ENCODE data around the gene TIAM2. TPM values are rescaled to one million over a fixed set of nuclear protein-coding genes. Genes with fewer than 3 reads are reported as not detected.
A peak's percentile ranks its signal among the peaks of the same experiment; 100 is the strongest.

Gene TIAM2
- total and polyA plus RNA-seq, 4 donors = 1.6 to 19.9 (median 11.6) TPM

DNA sequence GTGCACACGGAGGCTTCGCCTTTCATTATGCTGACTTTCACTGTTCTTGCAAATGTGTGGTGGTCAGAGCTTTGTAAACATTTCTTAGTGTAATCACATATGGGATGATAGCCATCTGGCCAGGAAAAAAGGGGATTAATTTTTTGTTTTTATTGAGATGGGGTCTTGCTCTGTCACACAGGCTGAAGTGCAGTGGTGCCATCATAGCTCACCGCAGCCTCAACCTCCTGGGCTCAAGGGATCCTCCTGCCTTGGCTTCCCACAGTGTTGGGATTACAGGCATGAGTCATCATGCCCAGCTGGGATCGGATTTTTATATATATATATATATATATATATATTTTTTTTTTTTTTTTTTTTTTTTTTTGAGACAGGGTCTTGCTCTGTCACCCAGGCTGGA, 11.0 kb upstream of the TIAM2 start:
- Histone ChIP-seq H3K36me3 (ENCODE audit: control insufficient read depth in 1 of 2, insufficient read depth in 2 of 2, low read length in 1 of 2) (no peaks in the 10 kb centered on the region), H3K9me3 (ENCODE audit: control insufficient read depth, low read length) (no peaks in the 10 kb centered on the region), H3K4me1 (ENCODE audit: control insufficient read depth in 1 of 2, insufficient read depth in 2 of 2, low read length in 2 of 2) (no peaks in the 10 kb centered on the region), H3K27me3 (ENCODE audit: control insufficient read depth in 1 of 2, insufficient read depth in 2 of 2, low read length in 1 of 2) (no peaks in the 10 kb centered on the region), H3K27ac (ENCODE audit: low read depth in 1 of 2, low read length in 2 of 2) (no peak overlapping the region), H3K4me3 (ENCODE audit: low read length in 2 of 2) (no peak overlapping the region)
- 73 to 74% methylated on average over 4 of the region's 4 CpGs for WGBS, 2 donors
- intact Hi-C loops (cut with DNase I) = no loop called here
- no peak for DNase-seq
- ATAC-seq (ENCODE audit: low FRiP score) = no peak

DNA sequence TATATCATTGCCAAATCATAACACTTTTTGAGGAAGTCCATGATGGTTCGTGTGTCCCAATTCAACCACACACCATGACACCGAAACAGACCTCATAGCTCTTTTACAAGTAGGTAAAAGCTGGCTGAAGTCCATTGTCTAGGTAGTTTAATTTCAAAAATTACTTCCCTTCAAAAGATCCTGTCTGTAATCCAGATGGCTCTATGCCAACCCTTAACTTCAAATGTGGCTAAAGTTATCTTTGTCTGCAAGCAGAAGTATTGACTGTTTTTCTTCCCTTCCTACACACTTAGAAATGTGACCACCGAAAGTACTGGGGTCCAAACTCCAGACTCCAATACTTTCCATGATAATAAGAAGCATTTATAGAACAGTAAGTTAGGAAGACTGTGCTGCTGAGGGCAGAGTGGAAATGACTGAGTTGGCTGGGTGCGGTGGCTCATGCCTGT, 8.3 kb upstream of the TIAM2 start:
- intact Hi-C loops (cut with DNase I) = no loop called here
- DNase-seq (no peak), ATAC-seq (ENCODE audit: low FRiP score) (no peak)
- Histone ChIP-seq H3K27me3 (ENCODE audit: control insufficient read depth in 1 of 2, insufficient read depth in 2 of 2, low read length in 1 of 2) (no peaks in the 10 kb centered on the region), H3K4me3 (ENCODE audit: low read length in 2 of 2) (no peak overlapping the region), H3K9me3 (ENCODE audit: control insufficient read depth, low read length) (no peaks in the 10 kb centered on the region), H3K36me3 (ENCODE audit: control insufficient read depth in 1 of 2, insufficient read depth in 2 of 2, low read length in 1 of 2) (no peaks in the 10 kb centered on the region), H3K4me1 (ENCODE audit: control insufficient read depth in 1 of 2, insufficient read depth in 2 of 2, low read length in 2 of 2) (no peaks in the 10 kb centered on the region), H3K27ac (ENCODE audit: low read depth in 1 of 2, low read length in 2 of 2) (no peak overlapping the region)
- WGBS, 2 donors = 75% methylated on average over 4 of the region's 4 CpGs

DNA sequence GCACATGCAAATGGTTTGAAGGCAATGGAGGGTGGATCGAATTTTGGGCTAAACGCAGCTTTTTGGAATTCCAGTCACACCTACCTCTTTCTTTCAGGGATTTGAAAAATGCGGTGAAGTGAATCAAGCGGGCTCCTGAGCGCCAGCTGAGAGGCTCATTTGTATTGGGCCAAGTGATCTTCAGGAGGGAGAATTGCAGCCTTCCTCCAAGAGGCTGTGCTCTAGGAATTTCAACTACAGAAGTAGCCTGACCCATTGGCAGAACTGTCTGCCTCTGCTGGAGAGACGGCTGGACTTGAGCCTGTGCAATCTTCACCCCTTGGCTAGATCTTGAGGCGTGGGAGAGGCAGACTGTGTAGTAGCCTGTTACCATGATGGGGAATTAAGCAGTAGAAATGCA, 5.7 kb upstream of the TIAM2 start:
- ATAC-seq (ENCODE audit: low FRiP score) = no peak

DNA sequence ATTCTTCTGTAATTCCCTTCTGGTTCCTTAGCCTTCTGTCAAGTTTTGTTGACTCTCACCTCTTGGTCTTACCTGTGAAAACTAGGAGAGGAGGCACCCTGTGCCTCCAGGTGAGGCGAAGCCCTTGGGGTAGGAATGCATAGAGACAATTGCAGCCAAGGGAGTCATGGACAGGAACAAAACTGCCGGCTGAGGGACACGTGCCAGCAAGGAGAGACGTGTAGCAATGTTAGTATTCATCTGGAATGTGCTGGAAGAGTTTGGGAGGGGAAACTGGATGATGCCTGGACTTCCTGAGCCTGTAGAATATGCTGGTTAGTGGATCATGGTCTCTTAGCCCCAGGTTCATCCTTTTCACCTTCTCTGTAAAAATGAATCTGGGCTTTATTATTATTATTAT, 3.9 kb upstream of the TIAM2 start:
- Histone ChIP-seq H3K36me3 (ENCODE audit: control insufficient read depth in 1 of 2, insufficient read depth in 2 of 2, low read length in 1 of 2) (no peaks in the 10 kb centered on the region), H3K9me3 (ENCODE audit: control insufficient read depth, low read length) (no peaks in the 10 kb centered on the region), H3K27ac (ENCODE audit: low read depth in 1 of 2, low read length in 2 of 2) (no peak overlapping the region), H3K4me3 (ENCODE audit: low read length in 2 of 2) (no peak overlapping the region), H3K4me1 (ENCODE audit: control insufficient read depth in 1 of 2, insufficient read depth in 2 of 2, low read length in 2 of 2) (no peaks in the 10 kb centered on the region), H3K27me3 (ENCODE audit: control insufficient read depth in 1 of 2, insufficient read depth in 2 of 2, low read length in 1 of 2) (no peaks in the 10 kb centered on the region)
- WGBS, 2 donors = 30 to 31% methylated on average over 4 of the region's 4 CpGs
- ATAC-seq (ENCODE audit: low FRiP score) (no peak), DNase-seq (no peak)
- intact Hi-C loops (cut with DNase I) = loop anchor here in 1 of 2 donors (5.0 kb wide), 1 partner anchor 181 kb away; no protein-coding TSS in a partner anchor

More for the DNA sequence above, 5.7 kb upstream of the TIAM2 start:
- DNase-seq = no peak
- no peaks in the 10 kb centered on the region for H3K36me3 ChIP-seq (ENCODE audit: control insufficient read depth in 1 of 2, insufficient read depth in 2 of 2, low read length in 1 of 2)
- H3K27ac ChIP-seq (ENCODE audit: low read depth in 1 of 2, low read length in 2 of 2) = no peak overlapping the region
- no peaks in the 10 kb centered on the region for H3K27me3 ChIP-seq (ENCODE audit: control insufficient read depth in 1 of 2, insufficient read depth in 2 of 2, low read length in 1 of 2)
- WGBS, 2 donors = 92 to 94% methylated on average over 7 of the region's 7 CpGs
- no peaks in the 10 kb centered on the region for H3K9me3 ChIP-seq (ENCODE audit: control insufficient read depth, low read length)
- intact Hi-C loops (cut with DNase I) = no loop called here
- no peaks in the 10 kb centered on the region for H3K4me1 ChIP-seq (ENCODE audit: control insufficient read depth in 1 of 2, insufficient read depth in 2 of 2, low read length in 2 of 2)
- H3K4me3 ChIP-seq (ENCODE audit: low read length in 2 of 2) = no peak overlapping the region

DNA sequence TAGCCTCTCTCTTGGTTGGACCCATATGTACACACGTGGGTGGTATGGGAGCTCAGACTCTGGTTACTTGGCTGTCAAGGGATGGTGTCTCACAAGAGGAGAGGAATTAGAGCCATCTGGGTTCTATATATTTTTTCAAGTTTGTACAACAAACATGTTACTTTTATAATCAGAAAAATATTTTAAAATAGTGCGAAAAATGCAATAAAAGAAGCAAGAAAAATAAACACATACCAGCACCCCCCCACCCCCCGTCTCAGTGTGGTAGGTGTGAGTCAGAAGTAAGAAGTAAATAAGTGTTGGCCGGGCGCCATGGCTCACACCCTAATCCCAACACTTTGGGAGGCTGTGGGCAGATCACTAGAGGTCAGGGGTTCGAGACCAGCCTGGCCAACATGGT, 2.1 kb upstream of the TIAM2 start:
- no peaks in the 10 kb centered on the region for H3K27me3 ChIP-seq (ENCODE audit: control insufficient read depth in 1 of 2, insufficient read depth in 2 of 2, low read length in 1 of 2)
- no peak for ATAC-seq (ENCODE audit: low FRiP score)

DNA sequence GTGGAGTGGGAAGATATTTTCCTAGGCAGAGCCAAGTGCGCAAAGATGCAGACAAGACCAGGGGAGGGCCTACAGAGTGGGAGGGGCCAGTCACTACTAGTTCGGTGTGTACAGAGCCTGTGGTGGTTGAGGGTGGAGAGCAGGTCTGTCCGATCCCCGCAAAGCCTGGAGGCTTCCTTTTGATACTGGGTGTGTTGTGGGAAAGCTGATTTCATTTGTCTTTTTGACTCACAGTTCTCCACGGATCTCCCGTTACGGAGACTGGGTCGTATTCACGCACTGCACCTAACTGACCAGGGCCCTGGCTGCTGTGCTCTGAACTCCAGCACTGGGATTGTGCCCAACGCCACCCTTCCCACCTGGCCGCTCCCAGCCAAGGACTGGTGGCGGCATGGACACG, 1.4 kb upstream of the TIAM2 start:
- no peak for ATAC-seq (ENCODE audit: low FRiP score)
- WGBS, 2 donors = 95% methylated on average over 13 of the region's 13 CpGs
- no peak overlapping the region for H3K27ac ChIP-seq (ENCODE audit: low read depth in 1 of 2, low read length in 2 of 2)
- H3K36me3 ChIP-seq (ENCODE audit: control insufficient read depth in 1 of 2, insufficient read depth in 2 of 2, low read length in 1 of 2) = no peaks in the 10 kb centered on the region
- DNase-seq = no peak
- H3K9me3 ChIP-seq (ENCODE audit: control insufficient read depth, low read length) = no peaks in the 10 kb centered on the region
- no peak overlapping the region for H3K4me3 ChIP-seq (ENCODE audit: low read length in 2 of 2)
- H3K4me1 ChIP-seq (ENCODE audit: control insufficient read depth in 1 of 2, insufficient read depth in 2 of 2, low read length in 2 of 2) = peaks cover 2 to 3% of the 10 kb centered on the region in 2 donors
- intact Hi-C loops (cut with DNase I) = loop anchor here in 1 of 2 donors (5.0 kb wide), 1 partner anchor 179 kb away; no protein-coding TSS in a partner anchor
- H3K27me3 ChIP-seq (ENCODE audit: control insufficient read depth in 1 of 2, insufficient read depth in 2 of 2, low read length in 1 of 2) = no peaks in the 10 kb centered on the region

More for the DNA sequence above, 2.1 kb upstream of the TIAM2 start:
- Histone ChIP-seq H3K4me3 (ENCODE audit: low read length in 2 of 2) (no peak overlapping the region), H3K4me1 (ENCODE audit: control insufficient read depth in 1 of 2, insufficient read depth in 2 of 2, low read length in 2 of 2) (peaks cover 2 to 3% of the 10 kb centered on the region in 2 donors), H3K36me3 (ENCODE audit: control insufficient read depth in 1 of 2, insufficient read depth in 2 of 2, low read length in 1 of 2) (no peaks in the 10 kb centered on the region), H3K9me3 (ENCODE audit: control insufficient read depth, low read length) (no peaks in the 10 kb centered on the region), H3K27ac (ENCODE audit: low read depth in 1 of 2, low read length in 2 of 2) (no peak overlapping the region)
- no peak for DNase-seq
- 72 to 74% methylated on average over 6 of the region's 6 CpGs for WGBS, 2 donors
- intact Hi-C loops (cut with DNase I) = loop anchor here in 1 of 2 donors (5.0 kb wide), 1 partner anchor 179 kb away; no protein-coding TSS in a partner anchor

DNA sequence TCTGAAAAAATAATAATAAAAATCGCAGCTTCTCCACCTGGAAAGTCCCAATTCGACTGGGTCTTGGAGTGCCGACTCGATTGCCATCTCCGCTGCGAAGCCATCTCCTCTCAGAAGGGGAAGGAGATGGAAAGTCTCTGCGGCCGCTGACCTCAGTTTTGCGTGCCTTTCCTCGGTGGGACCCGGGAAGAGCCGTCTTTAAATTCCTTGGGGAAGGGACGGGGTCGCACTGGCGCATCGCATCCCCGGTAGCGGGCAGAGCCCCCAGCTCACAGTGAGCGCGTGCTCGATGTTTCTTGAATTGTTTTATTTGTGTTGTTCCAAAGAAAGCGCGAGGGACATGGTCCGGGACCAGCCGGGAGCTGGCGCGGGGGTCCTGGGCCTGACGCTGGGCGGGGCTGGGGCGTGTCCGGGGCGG, 270 bp upstream of the TIAM2 start:
- H3K9me3 ChIP-seq (ENCODE audit: control insufficient read depth, low read length) = no peaks in the 10 kb centered on the region
- DNase-seq = no peak
- ATAC-seq (ENCODE audit: low FRiP score) = no peak
- WGBS, 2 donors = 30 to 31% methylated on average over 29 to 32 of the region's 32 CpGs
- no peaks in the 10 kb centered on the region for H3K36me3 ChIP-seq (ENCODE audit: control insufficient read depth in 1 of 2, insufficient read depth in 2 of 2, low read length in 1 of 2)
- intact Hi-C loops (cut with DNase I) = loop anchor here in 1 of 2 donors (5.0 kb wide), 1 partner anchor 177 kb away; no protein-coding TSS in a partner anchor
- H3K4me1 ChIP-seq (ENCODE audit: control insufficient read depth in 1 of 2, insufficient read depth in 2 of 2, low read length in 2 of 2) = peaks cover 2 to 3% of the 10 kb centered on the region in 2 donors
- no peak overlapping the region for H3K27ac ChIP-seq (ENCODE audit: low read depth in 1 of 2, low read length in 2 of 2)
- H3K27me3 ChIP-seq (ENCODE audit: control insufficient read depth in 1 of 2, insufficient read depth in 2 of 2, low read length in 1 of 2) = no peaks in the 10 kb centered on the region
- peak overlapping the region; percentile 12 to 75 for H3K4me3 ChIP-seq (ENCODE audit: low read length in 2 of 2)

DNA sequence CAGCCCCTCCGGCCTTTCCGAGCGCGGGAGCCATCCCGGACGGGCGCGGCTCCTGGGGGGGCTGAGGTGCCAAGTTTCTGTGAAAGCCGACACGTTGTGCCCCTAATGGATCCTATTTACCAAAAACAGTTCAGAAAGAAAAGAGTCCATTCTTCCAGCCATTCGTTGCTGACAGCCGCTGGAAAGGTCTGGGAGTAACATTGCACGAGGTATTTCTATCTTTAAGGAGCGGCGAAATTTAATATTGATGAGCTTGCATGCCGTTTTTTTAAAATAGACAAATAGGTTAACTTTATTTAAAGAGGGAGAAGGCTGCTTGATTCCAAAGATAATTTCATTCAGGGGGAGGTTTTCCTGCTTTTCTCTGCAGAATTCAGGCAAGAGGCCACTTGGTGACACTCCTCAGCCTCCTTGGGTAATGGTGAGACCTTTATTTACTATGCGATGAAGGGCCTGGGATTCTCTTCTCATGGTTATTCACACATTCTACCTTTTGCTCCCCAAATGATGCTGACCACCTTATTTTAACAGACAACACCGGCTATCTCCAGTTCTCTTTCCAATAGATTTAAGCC, 988 bp downstream of the TIAM2 start:
- 9 to 10% methylated on average over 18 of the region's 18 CpGs for WGBS, 2 donors
- Histone ChIP-seq H3K36me3 (ENCODE audit: control insufficient read depth in 1 of 2, insufficient read depth in 2 of 2, low read length in 1 of 2) (no peaks in the 10 kb centered on the region), H3K27me3 (ENCODE audit: control insufficient read depth in 1 of 2, insufficient read depth in 2 of 2, low read length in 1 of 2) (no peaks in the 10 kb centered on the region), H3K27ac (ENCODE audit: low read depth in 1 of 2, low read length in 2 of 2) (no peak overlapping the region), H3K9me3 (ENCODE audit: control insufficient read depth, low read length) (no peaks in the 10 kb centered on the region), H3K4me3 (ENCODE audit: low read length in 2 of 2) (peak overlapping the region; percentile 58 to 75), H3K4me1 (ENCODE audit: control insufficient read depth in 1 of 2, insufficient read depth in 2 of 2, low read length in 2 of 2) (peaks cover 2 to 3% of the 10 kb centered on the region in 2 donors)
- ATAC-seq (ENCODE audit: low FRiP score) (no peak), DNase-seq (no peak)
- intact Hi-C loops (cut with DNase I) = no loop called here

DNA sequence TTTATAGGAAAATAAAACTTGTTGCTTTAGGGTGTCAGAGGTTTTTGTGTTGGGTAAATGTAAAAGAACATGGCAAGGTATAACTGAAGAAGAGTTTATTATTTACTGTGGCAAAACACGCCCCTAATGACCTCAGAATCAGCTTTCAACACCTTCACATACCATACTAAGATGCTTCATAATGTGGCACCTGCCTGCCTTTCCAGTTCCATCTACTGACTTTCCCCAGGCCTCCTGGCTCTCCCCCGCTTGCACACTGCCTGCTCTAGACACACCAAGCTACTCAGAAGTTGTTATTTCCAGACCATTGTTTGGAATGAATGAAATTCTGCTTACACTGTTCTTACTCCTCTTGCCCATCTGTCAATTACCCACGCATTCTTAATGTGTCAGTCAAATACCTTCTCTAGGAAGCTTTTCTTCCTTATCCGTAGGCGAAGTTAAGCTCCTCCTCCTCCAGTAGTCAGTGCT, 1.8 kb downstream of the TIAM2 start:
- no peak for ATAC-seq (ENCODE audit: low FRiP score)
- DNase-seq = no peak
- Histone ChIP-seq H3K4me3 (ENCODE audit: low read length in 2 of 2) (no peak overlapping the region), H3K27ac (ENCODE audit: low read depth in 1 of 2, low read length in 2 of 2) (no peak overlapping the region), H3K27me3 (ENCODE audit: control insufficient read depth in 1 of 2, insufficient read depth in 2 of 2, low read length in 1 of 2) (no peaks in the 10 kb centered on the region), H3K9me3 (ENCODE audit: control insufficient read depth, low read length) (no peaks in the 10 kb centered on the region), H3K4me1 (ENCODE audit: control insufficient read depth in 1 of 2, insufficient read depth in 2 of 2, low read length in 2 of 2) (peaks cover 2 to 3% of the 10 kb centered on the region in 2 donors), H3K36me3 (ENCODE audit: control insufficient read depth in 1 of 2, insufficient read depth in 2 of 2, low read length in 1 of 2) (no peaks in the 10 kb centered on the region)
- WGBS, 2 donors = 88 to 89% methylated on average over 5 of the region's 5 CpGs
- intact Hi-C loops (cut with DNase I) = no loop called here

Data from aorta (tissue), 5 donors.